Common myeloid progenitor, CD34-positive (primary cell): ENCODE data around the gene CKMT1B. TPM values are rescaled to one million over a fixed set of nuclear protein-coding genes. Genes with fewer than 3 reads are reported as not detected.
"Not testable (repeated sequence)": the region's sequence is repeated elsewhere in the genome, so short reads cannot be mapped to it uniquely, and the experiment has no call there.

Experiments used
- CTCF ChIA-PET: fragments of 350-600 bp; sonication (Branson Sonifier 250); formaldehyde crosslinking; loops from one replicate; lab custom pipeline; 2021; ENCODE audit warnings: antibody characterized with exemption; lab: Charles Lee
- POLR2A ChIA-PET: fragments of 350-600 bp; sonication (Branson Sonifier 250); formaldehyde crosslinking; loops from one replicate; lab custom pipeline; 2021; ENCODE audit warnings: antibody characterized with exemption; lab: Charles Lee
- DNase-seq, 3 donors: peaks; one replicate each; pipeline versions ENCODE4 v3.0.0 to v3.0.0-alpha.2; 2013
- H3K27ac ChIP-seq, 2 experiments: 1 replicate in 1 of 2; 2 replicates in 1 of 2; pipeline ENCODE4 v1.7.0; 2013; ENCODE audit warnings: inconsistent platforms in 2 of 2, low read length in 2 of 2, mild to moderate bottlenecking in 2 of 2, low read depth in 1 of 2, moderate library complexity in 1 of 2; ENCODE audit not compliant: severe bottlenecking in 2 of 2, insufficient read depth in 1 of 2, poor library complexity in 1 of 2
- H3K27me3 ChIP-seq, 5 experiments: replicated peaks in 2 of 5; 1 replicate in 3 of 5; 2 replicates in 2 of 5; pipeline versions ENCODE4 v1.6.1 to v1.7.0; 2013; ENCODE audit warnings: low read length in 4 of 5, mild to moderate bottlenecking in 2 of 5, moderate library complexity in 2 of 5, inconsistent platforms in 1 of 5; ENCODE audit not compliant: insufficient read depth in 5 of 5, control insufficient read depth in 4 of 5
- H3K36me3 ChIP-seq, 4 experiments: 1 replicate in 2 of 4; 2 replicates in 2 of 4; pipeline versions ENCODE4 v1.6.1 to v1.7.0; 2013; ENCODE audit warnings: low read length in 3 of 4, control low read depth in 1 of 4, mild to moderate bottlenecking in 1 of 4; ENCODE audit not compliant: control insufficient read depth in 4 of 4, insufficient read depth in 4 of 4
- H3K4me1 ChIP-seq, 4 experiments: 1 replicate in 3 of 4; 2 replicates in 1 of 4; pipeline versions ENCODE4 v1.6.1 to v1.7.1; 2013; ENCODE audit warnings: low read length in 3 of 4, mild to moderate bottlenecking in 3 of 4, control low read depth in 1 of 4, inconsistent platforms in 1 of 4, moderate library complexity in 1 of 4; ENCODE audit not compliant: control insufficient read depth in 4 of 4, insufficient read depth in 4 of 4; ENCODE audit errors: control extremely low read depth in 1 of 4
- H3K4me3 ChIP-seq, 7 experiments: 1 replicate in 4 of 7; 2 replicates in 3 of 7; pipeline versions ENCODE4 v1.5.1 to v1.7.0; 2013; ENCODE audit warnings: mild to moderate bottlenecking in 7 of 7, low read length in 6 of 7, moderate library complexity in 6 of 7, inconsistent platforms in 2 of 7, low read depth in 2 of 7, control low read depth in 1 of 7; ENCODE audit not compliant: insufficient read depth in 4 of 7, control insufficient read depth in 1 of 7; ENCODE audit errors: extremely low read depth in 1 of 7
- H3K9me3 ChIP-seq, 5 experiments: 1 replicate in 4 of 5; 2 replicates in 1 of 5; pipeline versions ENCODE4 v1.6.1 to v1.7.1; 2013; ENCODE audit warnings: low read length in 4 of 5, mild to moderate bottlenecking in 2 of 5, inconsistent platforms in 1 of 5, low read depth in 1 of 5, moderate library complexity in 1 of 5; ENCODE audit not compliant: control insufficient read depth in 4 of 5, insufficient read depth in 2 of 5; ENCODE audit errors: control extremely low read depth in 1 of 5
- WGBS: methylation state at CpG from one replicate; pipeline ENCODE4 v1.1.5; 2013; ENCODE audit not compliant: insufficient coverage; 5-methylcytosine and 5-hydroxymethylcytosine counted together
- polyA plus RNA-seq: library from polyadenylated mRNA; unstranded; fragments of 120-200 nt; gene quantifications from one replicate; pipeline ENCODE4 v1.2.1, GENCODE V29; 2013

Gene CKMT1B
- not detected for polyA plus RNA-seq

DNA sequence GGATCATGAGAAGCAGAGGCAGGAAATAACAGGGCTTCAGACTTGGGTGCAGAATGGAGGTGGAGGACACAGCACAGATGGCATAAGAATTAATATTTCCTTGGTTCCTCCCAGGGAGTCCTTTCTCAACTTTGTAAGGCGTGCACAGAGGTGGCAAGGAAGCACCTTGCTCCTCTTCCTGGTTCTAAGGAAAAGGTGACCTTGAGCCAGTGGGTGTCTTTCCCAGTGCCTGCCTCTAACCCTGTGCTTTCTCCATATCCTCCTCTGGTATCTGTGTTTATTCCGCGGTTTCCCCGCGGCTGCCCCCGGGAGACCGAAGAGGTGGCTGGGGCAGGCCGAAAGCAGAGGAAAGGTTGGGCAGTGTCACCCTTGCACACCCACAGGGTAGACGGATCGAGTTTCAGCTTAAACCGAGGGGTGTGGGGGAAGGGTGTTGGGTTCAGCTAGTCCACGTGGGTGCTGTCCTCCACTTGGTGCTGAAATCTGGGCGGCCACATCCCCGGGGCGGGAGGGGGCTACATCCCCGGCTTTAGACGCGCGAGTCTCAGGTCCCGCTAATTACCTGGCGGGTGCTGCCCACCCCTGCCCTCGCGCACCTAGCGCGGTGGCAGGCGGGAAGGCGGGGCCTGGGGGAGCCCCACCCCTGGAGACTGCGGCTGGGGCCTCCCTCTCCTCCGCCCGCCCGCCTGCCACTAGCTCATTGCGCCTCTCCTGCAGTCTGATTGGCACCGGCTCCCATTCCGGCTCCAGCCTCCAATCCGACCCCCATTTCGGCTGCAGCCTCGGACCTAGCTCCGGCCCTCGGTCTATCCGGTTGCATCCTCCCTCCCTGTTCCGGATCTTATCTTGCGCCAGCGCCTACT lies at the start of gene CKMT1B:
Gene CKMT1B (plus strand): TSS at position 700 of the 863 bp plus-strand sequence. CDS start 192 bp downstream, outside the sequence.
- H3K27me3 ChIP-seq, POLR2A ChIA-PET, CTCF ChIA-PET, H3K36me3 ChIP-seq, H3K27ac ChIP-seq, H3K9me3 ChIP-seq, H3K4me1 ChIP-seq, H3K4me3 ChIP-seq, DNase-seq: not testable (repeated sequence)
- WGBS = no CpG with 5 or more reads among the region's 43 CpGs

DNA sequence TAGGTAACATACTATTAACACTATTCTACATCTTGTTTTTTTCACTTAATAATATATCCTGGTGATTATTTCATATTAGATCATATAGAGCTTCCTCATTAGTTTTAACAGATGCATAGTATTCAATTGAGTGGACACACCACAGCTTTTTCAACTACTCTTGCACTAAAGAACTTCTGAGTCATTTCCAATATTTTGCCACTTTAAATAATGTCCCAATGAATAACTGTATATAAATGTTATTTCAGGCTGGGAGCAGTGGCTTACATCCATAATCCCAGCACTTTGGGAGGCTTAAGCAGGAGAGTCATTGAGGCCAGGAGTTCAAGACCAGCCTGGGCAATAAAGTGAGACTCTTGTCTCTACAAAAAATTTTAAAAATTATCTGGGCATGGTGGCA lies 49.6 kb upstream of the CKMT1B start:
- peaks cover 0 to 6% (median 3%) of the 10 kb centered on the region in 4 experiments for H3K36me3 ChIP-seq
- CTCF ChIA-PET = no interaction called here
- peaks cover 0 to 5% (median 0%) of the 10 kb centered on the region in 5 experiments for H3K9me3 ChIP-seq
- no peak overlapping the region for H3K27ac ChIP-seq
- POLR2A ChIA-PET = no interaction called here
- H3K4me3 ChIP-seq = no peak overlapping the region
- DNase-seq = no peak
- no peaks in the 10 kb centered on the region for H3K27me3 ChIP-seq
- H3K4me1 ChIP-seq = no peaks in the 10 kb centered on the region

DNA sequence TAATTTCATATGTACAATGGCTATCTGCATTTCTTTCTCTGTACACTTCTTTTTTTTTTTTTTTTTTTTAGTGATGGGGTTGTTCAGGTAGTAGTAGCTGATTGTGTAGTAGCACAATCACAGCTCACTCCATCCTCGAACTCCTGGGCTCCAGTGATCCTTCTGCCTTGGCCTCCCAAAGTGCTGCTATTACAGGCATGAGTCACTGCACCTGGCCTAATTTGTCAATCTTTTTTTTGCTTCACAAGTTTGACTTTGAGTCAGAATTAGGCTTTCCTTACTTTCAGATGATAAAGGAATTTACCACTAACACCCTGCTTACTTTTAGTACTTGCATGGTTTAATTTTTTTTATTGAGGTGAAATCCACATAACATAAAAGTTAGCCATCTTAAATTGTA lies 48.4 kb upstream of the CKMT1B start:
- no CpG with 5 or more reads among the region's 1 CpG for WGBS
- no peak for DNase-seq

DNA sequence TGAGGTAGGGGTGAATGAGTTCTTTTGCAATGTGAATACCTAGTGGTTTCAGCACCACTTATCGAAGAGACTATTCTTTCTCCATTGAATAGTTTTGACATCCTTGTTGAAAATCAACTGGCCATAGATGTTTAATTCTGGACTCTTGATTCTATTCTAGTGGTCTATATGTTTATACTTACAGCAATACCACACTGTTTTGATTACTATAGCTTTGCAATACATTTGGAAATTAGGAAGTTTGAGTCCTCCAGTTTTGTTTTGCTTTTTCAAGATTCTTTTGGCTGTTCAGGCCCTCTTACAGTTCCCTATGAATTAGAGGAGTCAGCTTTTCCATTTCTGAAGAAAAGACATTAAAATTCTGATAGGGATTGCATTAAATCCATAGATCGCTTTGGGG lies 46.3 kb upstream of the CKMT1B start:
- Histone ChIP-seq H3K9me3 (peaks cover 0 to 5% (median 0%) of the 10 kb centered on the region in 5 experiments), H3K36me3 (peaks cover 0 to 6% (median 3%) of the 10 kb centered on the region in 4 experiments), H3K27me3 (no peaks in the 10 kb centered on the region), H3K27ac (no peak overlapping the region), H3K4me1 (no peaks in the 10 kb centered on the region), H3K4me3 (no peak overlapping the region)
- no peak for DNase-seq
- CTCF ChIA-PET = interaction anchor here (0.7 kb wide), 1 partner anchor 12 kb away, joined by 3 read pairs; no protein-coding TSS in a partner anchor
- POLR2A ChIA-PET = no interaction called here
- no CpG with 5 or more reads among the region's 2 CpGs for WGBS

More for the DNA sequence above, 48.4 kb upstream of the CKMT1B start:
- ChIA-PET POLR2A (no interaction called here), CTCF (no interaction called here)
- no peak overlapping the region for H3K4me3 ChIP-seq
- H3K9me3 ChIP-seq = peaks cover 0 to 5% (median 0%) of the 10 kb centered on the region in 5 experiments
- H3K4me1 ChIP-seq = no peaks in the 10 kb centered on the region
- H3K36me3 ChIP-seq = peaks cover 0 to 6% (median 2%) of the 10 kb centered on the region in 4 experiments
- H3K27me3 ChIP-seq = no peaks in the 10 kb centered on the region
- no peak overlapping the region for H3K27ac ChIP-seq

DNA sequence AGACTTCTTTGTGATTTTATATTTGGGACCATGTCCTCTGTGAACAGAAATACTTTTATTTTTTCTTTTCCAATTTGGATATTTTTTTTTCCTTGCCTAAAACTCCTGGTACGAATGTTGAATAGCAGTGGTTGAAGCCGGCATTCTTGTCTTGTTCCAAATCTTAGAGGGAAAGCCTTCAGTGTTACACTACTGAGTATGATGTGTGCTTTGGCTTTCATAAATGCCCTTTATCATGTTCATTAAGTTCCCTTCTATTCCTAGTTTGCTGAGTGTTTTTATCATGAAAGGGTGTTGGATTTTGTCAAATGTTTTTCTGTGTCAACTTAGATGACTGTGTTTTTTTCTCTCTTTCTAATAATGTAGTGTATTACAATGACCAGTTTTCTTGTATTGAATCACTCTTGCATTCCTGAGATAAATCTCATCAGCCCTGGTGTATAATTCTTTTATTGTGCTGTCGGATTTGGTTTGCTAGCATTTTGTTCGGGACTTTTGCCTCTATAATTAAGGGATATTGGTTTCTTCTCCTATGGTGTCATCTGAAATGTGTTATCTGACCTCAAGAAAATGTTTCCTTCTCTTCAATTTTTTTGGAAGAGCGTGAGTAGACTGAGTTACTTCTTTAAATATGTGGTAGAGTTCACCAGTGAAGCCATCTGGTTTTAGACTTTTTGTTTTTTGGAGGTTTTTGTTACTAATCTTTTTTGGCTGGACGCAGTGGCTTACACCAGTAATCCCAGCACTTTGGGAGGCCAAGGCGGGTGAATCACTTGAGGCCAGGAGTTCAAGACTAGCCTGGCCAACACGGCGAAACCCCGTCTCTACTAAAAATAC lies 43.1 kb upstream of the CKMT1B start:
- H3K36me3 ChIP-seq = peaks cover 0 to 12% (median 3%) of the 10 kb centered on the region in 4 experiments
- POLR2A ChIA-PET = no interaction called here
- no peaks in the 10 kb centered on the region for H3K4me1 ChIP-seq
- CTCF ChIA-PET = no interaction called here
- H3K27me3 ChIP-seq = no peaks in the 10 kb centered on the region
- no peak overlapping the region for H3K4me3 ChIP-seq
- H3K27ac ChIP-seq = no peak overlapping the region
- no peak for DNase-seq
- peaks cover 0 to 2% (median 0%) of the 10 kb centered on the region in 5 experiments for H3K9me3 ChIP-seq
- WGBS = 71% methylated on average over 4 of the region's 10 CpGs

DNA sequence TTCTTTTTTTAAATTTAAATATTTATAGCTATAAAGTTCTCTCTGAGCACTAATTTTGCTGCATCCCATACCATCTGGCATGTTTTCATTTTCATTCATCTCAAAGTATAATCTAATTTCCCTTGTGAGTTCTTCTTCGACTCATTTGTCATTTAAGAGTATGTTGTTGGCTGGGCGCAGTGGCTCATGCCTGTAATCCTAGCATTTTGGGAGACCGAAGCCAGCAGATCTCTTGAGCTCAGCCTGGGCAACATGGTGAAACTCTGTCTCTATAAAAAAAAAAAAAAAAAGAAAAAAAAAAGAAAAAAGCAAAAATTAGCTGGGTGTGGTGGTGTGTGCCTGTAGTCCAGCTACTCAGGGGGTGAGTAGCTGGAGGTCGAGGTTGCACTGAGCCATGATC lies 41.6 kb upstream of the CKMT1B start:
- Histone ChIP-seq H3K27ac (no peak overlapping the region), H3K9me3 (peaks cover 0 to 2% (median 0%) of the 10 kb centered on the region in 5 experiments), H3K27me3 (no peaks in the 10 kb centered on the region), H3K36me3 (peaks cover 2 to 11% (median 4%) of the 10 kb centered on the region in 4 experiments), H3K4me3 (no peak overlapping the region), H3K4me1 (no peaks in the 10 kb centered on the region)
- 100% methylated on average over 2 of the region's 4 CpGs for WGBS
- no peak for DNase-seq
- POLR2A ChIA-PET = no interaction called here
- CTCF ChIA-PET = interaction anchor here (0.6 kb wide), 1 partner anchor 281 kb away, joined by 3 read pairs; no protein-coding TSS in a partner anchor
